G401.6 (cell line): ENCODE data around the gene EP300.

Experiments used
- FAIRE-seq: peaks from 2 replicates; lab custom pipeline; 2012; peaks lifted over from hg19 to GRCh38; lab: Jason Lieb, UNC

The EP300 gene

GRCh38 chr22:41215409-41215808 lies 123.0 kb downstream of the EP300 start:
- no peak for FAIRE-seq

GRCh38 chr22:41215926-41216325 lies 123.5 kb downstream of the EP300 start:
- FAIRE-seq = no peak

DNA sequence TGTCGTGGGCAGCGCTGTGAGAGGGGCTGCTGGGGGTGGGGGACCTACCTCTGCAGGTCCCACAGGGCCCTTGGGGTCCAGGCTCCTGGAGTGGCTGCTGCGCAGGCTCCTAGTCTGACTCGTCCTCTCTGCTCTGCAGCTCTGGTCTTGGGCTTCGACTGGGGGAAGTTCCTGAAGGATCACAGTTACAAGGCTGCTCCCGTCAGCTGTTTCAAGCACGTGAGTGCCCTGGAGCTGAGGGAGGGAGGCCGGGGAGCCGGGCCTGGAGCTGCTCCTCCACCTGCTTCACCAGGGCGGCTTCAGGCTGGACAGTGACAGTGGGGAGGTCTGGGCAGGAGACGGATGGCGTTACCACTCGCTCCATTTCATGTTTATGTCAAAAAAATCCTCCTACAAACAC lies 124.6 kb downstream of the EP300 start:
- no peak for FAIRE-seq

GRCh38 chr22:41217553-41218157 lies 125.3 kb downstream of the EP300 start:
- no peak for FAIRE-seq

DNA sequence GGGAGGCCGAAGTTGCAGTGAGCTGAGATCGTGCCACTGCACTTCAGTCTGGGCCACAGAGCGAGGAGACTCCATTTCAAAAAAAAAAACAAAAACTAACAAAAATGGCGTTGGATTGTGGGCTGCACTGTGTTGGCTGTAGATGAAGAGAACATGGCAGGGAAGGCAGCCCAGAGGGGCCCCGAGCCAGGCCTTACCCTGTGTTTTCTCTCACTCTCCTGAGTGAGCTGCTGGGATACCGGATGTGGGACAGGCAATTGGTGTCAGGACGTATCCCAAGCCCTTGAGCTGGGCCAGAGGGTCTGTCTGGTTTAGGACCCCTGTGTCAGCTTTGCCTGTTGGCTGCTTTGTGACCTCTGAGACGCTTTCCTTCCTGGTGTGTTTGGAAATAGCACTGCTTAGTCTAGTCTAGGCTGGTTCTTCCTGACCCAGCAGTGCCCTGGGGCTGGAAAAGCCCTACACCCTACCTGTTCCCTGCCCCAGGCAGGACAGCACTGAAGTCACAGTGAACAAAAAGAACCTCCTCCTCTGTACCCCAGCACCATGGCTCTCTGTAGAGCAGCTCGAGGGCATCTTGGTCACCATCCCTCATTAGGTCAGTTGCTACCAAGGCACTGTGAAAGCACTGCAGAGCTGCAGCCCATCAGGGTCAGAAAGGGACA lies 130.6 kb downstream of the EP300 start:
- FAIRE-seq = no peak

DNA sequence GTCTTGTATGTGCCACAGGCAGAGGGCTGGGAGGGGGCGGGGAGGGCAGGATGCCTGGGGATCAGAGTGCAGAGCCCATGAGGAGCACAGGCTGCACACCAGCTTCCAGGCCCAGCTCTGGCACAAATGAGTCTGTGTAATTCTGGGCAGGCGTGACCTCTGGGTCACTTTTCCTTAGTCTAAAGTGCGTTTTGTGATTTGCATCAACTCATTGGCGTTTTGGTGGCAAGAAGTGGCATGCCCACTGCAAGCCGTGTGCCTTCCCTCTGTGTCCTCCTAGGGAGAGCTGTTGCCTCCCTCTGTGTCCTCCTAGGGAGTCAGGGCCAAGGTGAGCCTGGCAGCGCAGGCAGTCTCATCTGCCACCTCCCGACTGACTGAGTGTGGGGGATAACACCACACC lies 131.1 kb downstream of the EP300 start:
- no peak for FAIRE-seq

DNA sequence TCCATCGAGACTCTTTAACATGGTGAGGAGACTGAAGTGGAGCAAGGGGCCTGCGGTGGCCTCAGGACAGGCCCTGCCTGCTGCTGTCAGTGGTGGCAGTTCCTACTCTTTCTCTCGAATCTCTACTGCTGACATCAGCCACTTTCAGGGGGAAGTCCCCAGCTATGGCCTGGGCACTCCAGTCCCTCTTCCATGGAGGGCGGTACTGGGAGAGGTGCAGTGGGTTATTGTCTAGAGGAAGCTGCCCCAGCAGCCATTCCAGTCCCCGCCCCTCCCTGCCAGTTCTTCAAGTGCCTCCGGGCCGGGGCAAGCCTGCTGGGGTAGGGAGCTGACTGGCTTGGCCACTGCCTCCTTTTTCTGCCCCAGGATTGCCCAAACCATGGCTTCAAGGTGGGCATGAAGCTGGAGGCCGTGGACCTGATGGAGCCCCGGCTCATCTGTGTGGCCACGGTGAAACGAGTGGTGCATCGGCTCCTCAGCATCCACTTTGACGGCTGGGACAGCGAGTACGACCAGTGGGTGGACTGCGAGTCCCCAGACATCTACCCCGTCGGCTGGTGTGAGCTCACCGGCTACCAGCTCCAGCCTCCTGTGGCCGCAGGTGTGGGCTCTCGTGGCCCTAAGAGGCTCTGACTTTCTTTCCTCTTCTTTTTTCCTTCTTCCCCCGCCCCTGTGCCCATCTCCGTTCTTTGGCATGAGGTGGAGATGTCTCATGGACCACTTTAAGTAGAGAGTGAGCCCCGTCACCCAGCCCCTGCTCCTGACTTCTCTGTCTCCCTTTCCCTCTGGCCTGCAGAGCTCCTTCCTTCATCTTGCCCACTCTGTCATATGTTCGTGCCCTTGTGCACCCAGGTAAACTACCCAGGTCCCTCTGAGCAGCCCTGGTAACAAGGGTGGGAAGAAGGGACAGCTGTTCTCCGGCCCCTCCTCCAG lies 134.6 kb downstream of the EP300 start:
- FAIRE-seq = no peak

GRCh38 chr22:41229215-41229614 lies 136.8 kb downstream of the EP300 start:
- FAIRE-seq = no peak
